Midbrain (tissue), 1 donor: Measurements from ENCODE around the gene RBM18.

Experiments used
- DNase-seq: peaks from one replicate; lab custom pipeline; 2025; lab: John Stamatoyannopoulos, UW

The RBM18 gene

GRCh38 chr9:122204055-122204454 is 60.6 kb downstream of the RBM18 start:
- no peak for DNase-seq

GRCh38 chr9:122202111-122202510 is 62.5 kb downstream of the RBM18 start:
- DNase-seq, result no peak

GRCh38 chr9:122201641-122202040 is 63.0 kb downstream of the RBM18 start:
- no peak for DNase-seq

GRCh38 chr9:122200960-122201595 is 63.6 kb downstream of the RBM18 start:
- DNase-seq, result no peak

- no peak for DNase-seq
Measured at GRCh38 chr9:122197882-122198281, 66.8 kb downstream of the RBM18 start.

- DNase-seq, result no peak
Measured at GRCh38 chr9:122197426-122197825, 67.2 kb downstream of the RBM18 start.

- DNase-seq, result no peak
Measured at GRCh38 chr9:122195875-122196274, 68.8 kb downstream of the RBM18 start.

GRCh38 chr9:122193651-122194050 is 71.0 kb downstream of the RBM18 start:
- DNase-seq, result no peak

GRCh38 chr9:122192914-122193525 is 71.6 kb downstream of the RBM18 start:
- DNase-seq, result no peak

GRCh38 chr9:122192261-122192875 is 72.3 kb downstream of the RBM18 start:
- DNase-seq, result no peak

- no peak for DNase-seq
Measured at GRCh38 chr9:122191584-122191983, 73.1 kb downstream of the RBM18 start.

GRCh38 chr9:122190597-122191381 is 73.9 kb downstream of the RBM18 start:
- DNase-seq, result peak; percentile 4

GRCh38 chr9:122188369-122188768 is 76.3 kb downstream of the RBM18 start:
- no peak for DNase-seq
